Adrenal gland (tissue), 5 donors: Measurements from ENCODE around the gene PAX7.

ENCODE experiments used
- POLR2A ChIP-seq, 2 donors: fragments of 450-650 bp; IDR thresholded peaks; one replicate each; pipeline ENCODE4 v1.6.1; 2017; ENCODE audit warnings: antibody characterized with exemption in 2 of 2, mild to moderate bottlenecking in 2 of 2, moderate library complexity in 1 of 2
- TF ChIP-seq, protein P1 (sequence below), 6 experiments: fragments of 450-650 bp in 4 of 6; fragments of 200-600 bp in 2 of 6; sonication (generic) in 1 of 6; IDR thresholded peaks; 1 replicate in 5 of 6; 2 replicates in 1 of 6; pipeline versions ENCODE4 v1.5.1 to v1.8.0; 2016 to 2021; ENCODE audit warnings: antibody characterized with exemption in 6 of 6, mild to moderate bottlenecking in 2 of 6, moderate library complexity in 1 of 6
- donor health status: DM: no; HTN: no; CAD: no.

DNA sequence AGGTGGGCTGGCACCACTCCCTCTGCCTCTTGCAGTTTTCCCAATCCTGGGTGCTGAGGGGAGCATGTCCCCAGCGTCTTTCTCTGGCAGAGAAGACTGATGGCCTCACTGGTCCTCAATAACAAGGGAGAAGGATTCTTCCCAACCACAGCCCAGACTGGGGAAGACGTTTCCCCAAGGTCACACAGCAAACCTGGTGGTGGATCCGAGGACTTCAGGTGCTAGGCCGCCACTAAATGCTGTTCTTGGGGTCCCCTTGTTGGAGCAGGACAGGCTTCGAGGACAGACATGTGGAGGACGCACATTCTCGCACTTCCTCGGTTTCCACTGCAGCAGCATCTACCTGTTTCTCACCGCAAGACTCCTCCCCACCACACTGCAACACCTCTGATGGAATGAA is 30.9 kb upstream of the PAX7 start:
- TF ChIP-seq, protein P1, sequence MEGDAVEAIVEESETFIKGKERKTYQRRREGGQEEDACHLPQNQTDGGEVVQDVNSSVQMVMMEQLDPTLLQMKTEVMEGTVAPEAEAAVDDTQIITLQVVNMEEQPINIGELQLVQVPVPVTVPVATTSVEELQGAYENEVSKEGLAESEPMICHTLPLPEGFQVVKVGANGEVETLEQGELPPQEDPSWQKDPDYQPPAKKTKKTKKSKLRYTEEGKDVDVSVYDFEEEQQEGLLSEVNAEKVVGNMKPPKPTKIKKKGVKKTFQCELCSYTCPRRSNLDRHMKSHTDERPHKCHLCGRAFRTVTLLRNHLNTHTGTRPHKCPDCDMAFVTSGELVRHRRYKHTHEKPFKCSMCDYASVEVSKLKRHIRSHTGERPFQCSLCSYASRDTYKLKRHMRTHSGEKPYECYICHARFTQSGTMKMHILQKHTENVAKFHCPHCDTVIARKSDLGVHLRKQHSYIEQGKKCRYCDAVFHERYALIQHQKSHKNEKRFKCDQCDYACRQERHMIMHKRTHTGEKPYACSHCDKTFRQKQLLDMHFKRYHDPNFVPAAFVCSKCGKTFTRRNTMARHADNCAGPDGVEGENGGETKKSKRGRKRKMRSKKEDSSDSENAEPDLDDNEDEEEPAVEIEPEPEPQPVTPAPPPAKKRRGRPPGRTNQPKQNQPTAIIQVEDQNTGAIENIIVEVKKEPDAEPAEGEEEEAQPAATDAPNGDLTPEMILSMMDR (IDR thresholded peaks at IDR 0.05), result peak in 1 of 6 experiments; percentile 20
- TF ChIP-seq POLR2A (IDR thresholded peaks at IDR 0.05), result no peak
